Measurements from ENCODE around the gene ZNF276.

ZNF276 gene

DNA sequence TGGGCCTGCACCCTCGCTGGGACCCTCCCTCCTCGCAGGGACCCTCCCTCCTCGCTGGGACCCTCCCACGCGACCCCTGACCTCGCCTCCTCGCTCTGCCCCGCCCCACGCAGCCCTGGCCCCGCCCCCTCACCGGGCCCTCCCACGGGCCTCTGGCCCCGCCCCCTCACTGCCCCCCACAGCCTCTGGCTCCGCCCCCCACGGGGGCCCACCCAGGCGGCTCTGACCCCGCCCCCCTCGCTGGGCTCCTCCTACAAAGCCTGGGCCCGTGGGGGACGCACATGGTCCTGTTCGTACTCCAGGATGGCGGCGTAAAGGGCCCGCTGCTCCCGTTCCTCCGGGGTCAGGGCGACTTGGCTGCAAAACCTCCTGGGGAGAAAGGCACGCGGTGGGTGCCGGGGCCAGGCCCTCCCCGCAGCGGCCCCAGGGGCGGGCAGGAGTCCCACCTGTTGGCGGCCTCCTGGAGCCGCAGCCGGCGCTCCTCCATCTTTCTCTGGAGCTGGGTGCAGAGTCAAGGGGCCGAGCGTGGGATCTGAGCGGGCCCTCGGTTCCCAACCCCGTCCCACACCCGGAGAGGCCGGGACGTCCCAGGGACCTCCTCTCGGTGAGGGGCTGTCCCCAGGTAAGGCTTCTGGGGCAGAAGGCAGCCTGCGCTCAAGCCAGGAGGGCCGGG is 9.6 kb upstream of the ZNF276 start:
- H3F3A ChIP-seq (ENCODE audit: insufficient read depth, low read length), result no peaks in the 10 kb centered on the region
- H3K9me2 ChIP-seq (replicated peaks; ENCODE audit: insufficient read depth, low read length), result no peaks in the 10 kb centered on the region
- H3K27ac ChIP-seq (ENCODE audit: low read length), result no peak overlapping the region
- peak overlapping the region; percentile 70 for H3K9ac ChIP-seq (ENCODE audit: low read length)
- no peaks in the 10 kb centered on the region for H3K36me3 ChIP-seq (replicated peaks; ENCODE audit: insufficient read depth, low read length)
- H3K4me1 ChIP-seq (ENCODE audit: low read length), result no peaks in the 10 kb centered on the region
- peak overlapping the region; percentile 19; the same call in 1 of the 2 replicates for H2AFZ ChIP-seq (ENCODE audit: low read length)
- peak; percentile 44 for DNase-seq
- H3K4me3 ChIP-seq (ENCODE audit: low read length), result peak overlapping the region; percentile 71
- H3K27me3 ChIP-seq (replicated peaks; ENCODE audit: insufficient read depth, low read length), result no peaks in the 10 kb centered on the region
- peaks cover 4% of the 10 kb centered on the region; the same call in 1 of the 2 replicates for H3K79me2 ChIP-seq (ENCODE audit: low read length)
- no peaks in the 10 kb centered on the region for H4K20me1 ChIP-seq (ENCODE audit: insufficient read depth, low read length)
- no peaks in the 10 kb centered on the region for H3K9me3 ChIP-seq (replicated peaks; ENCODE audit: insufficient read depth, low read length)
- peak overlapping the region; percentile 63 for H3K4me2 ChIP-seq (ENCODE audit: low read depth, low read length)
- TF ChIP-seq, protein P1, sequence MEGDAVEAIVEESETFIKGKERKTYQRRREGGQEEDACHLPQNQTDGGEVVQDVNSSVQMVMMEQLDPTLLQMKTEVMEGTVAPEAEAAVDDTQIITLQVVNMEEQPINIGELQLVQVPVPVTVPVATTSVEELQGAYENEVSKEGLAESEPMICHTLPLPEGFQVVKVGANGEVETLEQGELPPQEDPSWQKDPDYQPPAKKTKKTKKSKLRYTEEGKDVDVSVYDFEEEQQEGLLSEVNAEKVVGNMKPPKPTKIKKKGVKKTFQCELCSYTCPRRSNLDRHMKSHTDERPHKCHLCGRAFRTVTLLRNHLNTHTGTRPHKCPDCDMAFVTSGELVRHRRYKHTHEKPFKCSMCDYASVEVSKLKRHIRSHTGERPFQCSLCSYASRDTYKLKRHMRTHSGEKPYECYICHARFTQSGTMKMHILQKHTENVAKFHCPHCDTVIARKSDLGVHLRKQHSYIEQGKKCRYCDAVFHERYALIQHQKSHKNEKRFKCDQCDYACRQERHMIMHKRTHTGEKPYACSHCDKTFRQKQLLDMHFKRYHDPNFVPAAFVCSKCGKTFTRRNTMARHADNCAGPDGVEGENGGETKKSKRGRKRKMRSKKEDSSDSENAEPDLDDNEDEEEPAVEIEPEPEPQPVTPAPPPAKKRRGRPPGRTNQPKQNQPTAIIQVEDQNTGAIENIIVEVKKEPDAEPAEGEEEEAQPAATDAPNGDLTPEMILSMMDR (IDR thresholded peaks at IDR 0.05; ENCODE audit: low read length), result no peak
- TF ChIP-seq EZH2 (optimal IDR thresholded peaks at IDR 0.05; ENCODE audit: low read depth, low read length) (no peak), EZH2phosphoT487 (IDR thresholded peaks at IDR 0.05; ENCODE audit: low read length) (no peak)

DNA sequence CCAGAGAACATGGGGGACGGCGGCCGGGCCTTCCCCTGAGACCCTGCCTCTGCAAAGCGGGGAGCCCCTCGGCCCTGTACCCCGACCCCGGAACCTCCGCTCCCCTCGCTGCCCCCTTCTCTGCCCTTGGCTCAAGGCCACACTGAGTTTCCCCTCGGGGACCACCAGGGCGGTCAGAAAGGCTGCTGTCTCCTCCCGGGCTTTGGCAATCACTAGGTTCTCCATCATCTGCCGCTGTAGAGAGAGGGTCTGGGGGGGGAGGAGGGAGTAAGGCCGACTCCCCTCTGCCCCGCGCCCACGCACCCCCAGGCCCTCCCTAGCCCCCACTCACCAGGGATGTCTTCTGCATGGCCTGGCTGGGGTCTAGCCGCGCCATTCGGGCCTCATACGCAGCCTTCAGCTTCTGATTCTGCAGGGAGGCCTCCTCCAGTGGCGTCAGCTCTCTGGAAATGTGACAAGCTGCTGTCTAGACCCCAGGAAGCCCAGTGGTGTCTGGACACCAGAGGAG is 9.0 kb upstream of the ZNF276 start:
- DNase-seq, result no peak
- Histone ChIP-seq H3K4me3 (ENCODE audit: low read length) (peak overlapping the region; percentile 71), H3K9me3 (replicated peaks; ENCODE audit: insufficient read depth, low read length) (no peaks in the 10 kb centered on the region), H2AFZ (ENCODE audit: low read length) (peak overlapping the region; percentile 19; the same call in 1 of the 2 replicates), H3K27ac (ENCODE audit: low read length) (no peak overlapping the region), H3K4me2 (ENCODE audit: low read depth, low read length) (peak overlapping the region; percentile 63), H3K4me1 (ENCODE audit: low read length) (no peaks in the 10 kb centered on the region), H3K79me2 (ENCODE audit: low read length) (peaks cover 4% of the 10 kb centered on the region; the same call in 1 of the 2 replicates), H3K36me3 (replicated peaks; ENCODE audit: insufficient read depth, low read length) (no peaks in the 10 kb centered on the region), H3K27me3 (replicated peaks; ENCODE audit: insufficient read depth, low read length) (no peaks in the 10 kb centered on the region), H3K9me2 (replicated peaks; ENCODE audit: insufficient read depth, low read length) (no peaks in the 10 kb centered on the region), H3F3A (ENCODE audit: insufficient read depth, low read length) (no peaks in the 10 kb centered on the region), H3K9ac (ENCODE audit: low read length) (peak overlapping the region; percentile 70), H4K20me1 (ENCODE audit: insufficient read depth, low read length) (no peaks in the 10 kb centered on the region)
- no peak for TF ChIP-seq EZH2phosphoT487 (IDR thresholded peaks at IDR 0.05; ENCODE audit: low read length)
- TF ChIP-seq, protein P1 (IDR thresholded peaks at IDR 0.05; ENCODE audit: low read length), result no peak
- TF ChIP-seq EZH2 (optimal IDR thresholded peaks at IDR 0.05; ENCODE audit: low read depth, low read length), result no peak

- H3F3A ChIP-seq (ENCODE audit: insufficient read depth, low read length), result peaks cover 10% of the 10 kb centered on the region; the same call in 1 of the 2 replicates
- no peak overlapping the region for H3K9ac ChIP-seq (ENCODE audit: low read length)
- peaks cover 4% of the 10 kb centered on the region; the same call in 1 of the 2 replicates for H3K79me2 ChIP-seq (ENCODE audit: low read length)
- no peaks in the 10 kb centered on the region for H3K27me3 ChIP-seq (replicated peaks; ENCODE audit: insufficient read depth, low read length)
- no peak overlapping the region for H2AFZ ChIP-seq (ENCODE audit: low read length)
- TF ChIP-seq EZH2phosphoT487 (IDR thresholded peaks at IDR 0.05; ENCODE audit: low read length) (no peak), EZH2 (optimal IDR thresholded peaks at IDR 0.05; ENCODE audit: low read depth, low read length) (no peak)
- TF ChIP-seq, protein P1 (IDR thresholded peaks at IDR 0.05; ENCODE audit: low read length), result no peak
- H3K27ac ChIP-seq (ENCODE audit: low read length), result no peak overlapping the region
- no peaks in the 10 kb centered on the region for H3K9me3 ChIP-seq (replicated peaks; ENCODE audit: insufficient read depth, low read length)
- DNase-seq, result no peak
- H3K4me2 ChIP-seq (ENCODE audit: low read depth, low read length), result no peak overlapping the region
- H3K4me3 ChIP-seq (ENCODE audit: low read length), result no peak overlapping the region
- no peaks in the 10 kb centered on the region for H3K4me1 ChIP-seq (ENCODE audit: low read length)
- no peaks in the 10 kb centered on the region for H3K9me2 ChIP-seq (replicated peaks; ENCODE audit: insufficient read depth, low read length)
- H4K20me1 ChIP-seq (ENCODE audit: insufficient read depth, low read length), result no peaks in the 10 kb centered on the region
- H3K36me3 ChIP-seq (replicated peaks; ENCODE audit: insufficient read depth, low read length), result no peaks in the 10 kb centered on the region
Measured at GRCh38 chr16:89716493-89716892, 4.8 kb upstream of the ZNF276 start.
